Measurements from ENCODE around the gene L1CAM.

DNA sequence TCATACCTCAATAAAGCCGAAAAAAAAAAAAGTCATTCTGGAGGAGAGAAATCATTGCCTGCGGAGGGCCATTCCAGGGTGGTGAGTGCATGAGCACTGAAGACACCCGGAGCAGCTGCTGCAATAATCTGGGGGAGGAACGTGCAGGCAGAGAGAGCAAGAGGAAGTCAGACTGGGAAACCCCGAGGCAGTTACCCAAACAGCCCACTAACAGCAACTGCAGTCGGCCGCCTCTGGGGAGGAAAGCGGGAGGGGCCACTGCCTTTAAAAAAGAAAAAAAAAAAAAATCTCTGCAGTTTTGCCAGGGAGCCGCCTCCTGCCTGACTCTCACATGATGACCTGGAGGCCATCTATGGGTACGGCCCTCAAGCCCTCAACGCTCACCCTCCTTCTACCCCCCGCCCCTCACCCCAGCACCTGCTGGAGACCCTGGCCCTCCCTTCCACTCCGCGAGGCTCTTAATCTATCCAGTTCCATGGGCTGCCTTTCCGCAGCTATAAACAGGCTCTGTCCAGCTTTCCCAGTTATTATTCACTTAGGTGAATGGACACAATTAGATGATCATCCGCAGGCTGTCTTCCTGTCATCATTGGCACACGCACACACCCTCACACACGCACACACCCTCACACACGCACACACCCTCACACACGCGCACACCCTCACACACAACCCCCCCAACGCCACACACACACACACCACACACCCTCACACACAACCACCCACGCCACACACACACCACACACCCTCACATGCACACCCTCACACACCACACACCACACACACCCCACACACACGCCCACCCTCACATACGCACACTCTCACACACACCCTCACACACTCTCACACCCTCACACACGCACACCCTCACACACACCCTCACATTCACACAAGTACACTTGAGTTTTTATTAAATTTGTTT lies 15.1 kb upstream of the L1CAM start:
- no peak for TF ChIP-seq POLR2A (IDR thresholded peaks at IDR 0.05)
- TF ChIP-seq CTCF (IDR thresholded peaks at IDR 0.05), result no peak
